ENCODE results near the gene MEGF9. TPM values are rescaled to one million over a fixed set of nuclear protein-coding genes. Genes with fewer than 3 reads are reported as not detected.

The MEGF9 gene
- total RNA-seq, 1 experiment from 2014 or later: 8.3 TPM

- Histone ChIP-seq H3K27ac (ENCODE audit: low read depth, low read length) (no peak overlapping the region), H3K4me3 (replicated peaks in 1 of 2; ENCODE audit: low read depth in 1 of 2, low read length in 2 of 2) (no peak overlapping the region), H3K9ac (ENCODE audit: low read length) (no peak overlapping the region), H3K9me3 (ENCODE audit: control insufficient read depth in 1 of 2, insufficient read depth in 1 of 2, low read depth in 1 of 2, low read length in 2 of 2) (no peaks in the 10 kb centered on the region), H3K36me3 (ENCODE audit: control insufficient read depth in 1 of 2, insufficient read depth in 2 of 2, low read length in 2 of 2) (peaks cover 30 to 33% of the 10 kb centered on the region in 2 experiments; a peak in 3 of 4 replicates), H3K4me1 (ENCODE audit: control insufficient read depth in 1 of 2, insufficient read depth in 2 of 2, low read length in 2 of 2) (no peaks in the 10 kb centered on the region; a peak in 1 of 4 replicates), H4K20me1 (ENCODE audit: insufficient read depth) (no peaks in the 10 kb centered on the region), H3K9me2 (ENCODE audit: insufficient read depth) (no peaks in the 10 kb centered on the region), H3K4me2 (ENCODE audit: low read length) (no peak overlapping the region), H2AFZ (ENCODE audit: low read depth, low read length, poor library complexity, severe bottlenecking) (no peak overlapping the region), H3K79me2 (ENCODE audit: insufficient read depth, low read length) (peaks cover 48% of the 10 kb centered on the region), H3K27me3 (ENCODE audit: insufficient read depth, low read length) (no peaks in the 10 kb centered on the region)
- TF ChIP-seq SP1 (IDR thresholded peaks at IDR 0.05; ENCODE audit: low read depth) (no peak), JUND (IDR thresholded peaks at IDR 0.05) (no peak)
- TF ChIP-seq, protein P1, sequence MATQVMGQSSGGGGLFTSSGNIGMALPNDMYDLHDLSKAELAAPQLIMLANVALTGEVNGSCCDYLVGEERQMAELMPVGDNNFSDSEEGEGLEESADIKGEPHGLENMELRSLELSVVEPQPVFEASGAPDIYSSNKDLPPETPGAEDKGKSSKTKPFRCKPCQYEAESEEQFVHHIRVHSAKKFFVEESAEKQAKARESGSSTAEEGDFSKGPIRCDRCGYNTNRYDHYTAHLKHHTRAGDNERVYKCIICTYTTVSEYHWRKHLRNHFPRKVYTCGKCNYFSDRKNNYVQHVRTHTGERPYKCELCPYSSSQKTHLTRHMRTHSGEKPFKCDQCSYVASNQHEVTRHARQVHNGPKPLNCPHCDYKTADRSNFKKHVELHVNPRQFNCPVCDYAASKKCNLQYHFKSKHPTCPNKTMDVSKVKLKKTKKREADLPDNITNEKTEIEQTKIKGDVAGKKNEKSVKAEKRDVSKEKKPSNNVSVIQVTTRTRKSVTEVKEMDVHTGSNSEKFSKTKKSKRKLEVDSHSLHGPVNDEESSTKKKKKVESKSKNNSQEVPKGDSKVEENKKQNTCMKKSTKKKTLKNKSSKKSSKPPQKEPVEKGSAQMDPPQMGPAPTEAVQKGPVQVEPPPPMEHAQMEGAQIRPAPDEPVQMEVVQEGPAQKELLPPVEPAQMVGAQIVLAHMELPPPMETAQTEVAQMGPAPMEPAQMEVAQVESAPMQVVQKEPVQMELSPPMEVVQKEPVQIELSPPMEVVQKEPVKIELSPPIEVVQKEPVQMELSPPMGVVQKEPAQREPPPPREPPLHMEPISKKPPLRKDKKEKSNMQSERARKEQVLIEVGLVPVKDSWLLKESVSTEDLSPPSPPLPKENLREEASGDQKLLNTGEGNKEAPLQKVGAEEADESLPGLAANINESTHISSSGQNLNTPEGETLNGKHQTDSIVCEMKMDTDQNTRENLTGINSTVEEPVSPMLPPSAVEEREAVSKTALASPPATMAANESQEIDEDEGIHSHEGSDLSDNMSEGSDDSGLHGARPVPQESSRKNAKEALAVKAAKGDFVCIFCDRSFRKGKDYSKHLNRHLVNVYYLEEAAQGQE (IDR thresholded peaks at IDR 0.05; ENCODE audit: low read depth): no peak
- intact Hi-C loops (cut with micrococcal nuclease): no loop called here
- no peak for ATAC-seq
- ChIA-PET RAD21 (ENCODE audit: low non-redundant PET in 1 of 2, low total read pairs in 2 of 2, uncharacterized antibody in 2 of 2, unreplicated experiment in 2 of 2) (no interaction called here), POLR2A (no interaction called here), CTCF (no interaction called here)
- DNase-seq (ENCODE audit: low read depth, low spot score): no peak
- BruUV-seq (replicated peaks): no TSS peak
Observed at GRCh38 chr9:120567081-120567480, 147.2 kb downstream of the MEGF9 start.

GRCh38 chr9:120564589-120564988 lies 149.7 kb downstream of the MEGF9 start:
- Histone ChIP-seq H2AFZ (ENCODE audit: low read depth, low read length, poor library complexity, severe bottlenecking) (no peak overlapping the region), H3K79me2 (ENCODE audit: insufficient read depth, low read length) (peaks cover 64% of the 10 kb centered on the region), H3K4me2 (ENCODE audit: low read length) (no peak overlapping the region), H3K4me1 (ENCODE audit: control insufficient read depth in 1 of 2, insufficient read depth in 2 of 2, low read length in 2 of 2) (no peaks in the 10 kb centered on the region; a peak in 1 of 4 replicates), H3K27me3 (ENCODE audit: insufficient read depth, low read length) (no peaks in the 10 kb centered on the region), H3K36me3 (ENCODE audit: control insufficient read depth in 1 of 2, insufficient read depth in 2 of 2, low read length in 2 of 2) (peaks cover 20 to 27% of the 10 kb centered on the region in 2 experiments; a peak in 3 of 4 replicates), H4K20me1 (ENCODE audit: insufficient read depth) (no peaks in the 10 kb centered on the region), H3K9me3 (ENCODE audit: control insufficient read depth in 1 of 2, insufficient read depth in 1 of 2, low read depth in 1 of 2, low read length in 2 of 2) (no peaks in the 10 kb centered on the region), H3K27ac (ENCODE audit: low read depth, low read length) (no peak overlapping the region), H3K4me3 (replicated peaks in 1 of 2; ENCODE audit: low read depth in 1 of 2, low read length in 2 of 2) (no peak overlapping the region), H3K9me2 (ENCODE audit: insufficient read depth) (no peaks in the 10 kb centered on the region), H3K9ac (ENCODE audit: low read length) (no peak overlapping the region)
- ChIA-PET POLR2A (no interaction called here), CTCF (no interaction called here), RAD21 (ENCODE audit: low non-redundant PET in 1 of 2, low total read pairs in 2 of 2, uncharacterized antibody in 2 of 2, unreplicated experiment in 2 of 2) (no interaction called here)
- intact Hi-C loops (cut with micrococcal nuclease): no loop called here
- DNase-seq (ENCODE audit: low read depth, low spot score) (no peak), ATAC-seq (no peak)
- BruUV-seq (replicated peaks): no TSS peak
- TF ChIP-seq, protein P1 (IDR thresholded peaks at IDR 0.05; ENCODE audit: low read depth): no peak
- TF ChIP-seq EZH2 (IDR thresholded peaks at IDR 0.05): no peak
- no peak for TF ChIP-seq FOSL1 (IDR thresholded peaks at IDR 0.05; ENCODE audit: low read depth)
- no peak for TF ChIP-seq POLR2A (IDR thresholded peaks at IDR 0.05; ENCODE audit: borderline replicate concordance, extremely low read depth, insufficient read depth, insufficient read length)
- no peak for TF ChIP-seq SP1 (IDR thresholded peaks at IDR 0.05; ENCODE audit: low read depth)
- TF ChIP-seq POLR2AphosphoS5 (IDR thresholded peaks at IDR 0.05; ENCODE audit: low read depth, low read length): no peak
- TF ChIP-seq CTCF (IDR thresholded peaks at IDR 0.05 in 2 of 3, conservative IDR thresholded peaks at IDR 0.05 in 1 of 3; ENCODE audit: borderline replicate concordance in 1 of 3, insufficient read depth in 1 of 3, low read depth in 2 of 3, low read length in 2 of 3): no peak
- no peak for TF ChIP-seq EZH2phosphoT487 (IDR thresholded peaks at IDR 0.05; ENCODE audit: borderline replicate concordance)
- TF ChIP-seq, protein P2, sequence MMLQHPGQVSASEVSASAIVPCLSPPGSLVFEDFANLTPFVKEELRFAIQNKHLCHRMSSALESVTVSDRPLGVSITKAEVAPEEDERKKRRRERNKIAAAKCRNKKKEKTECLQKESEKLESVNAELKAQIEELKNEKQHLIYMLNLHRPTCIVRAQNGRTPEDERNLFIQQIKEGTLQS (IDR thresholded peaks at IDR 0.05): no peak
- TF ChIP-seq RAD21 (IDR thresholded peaks at IDR 0.05; ENCODE audit: low read depth): no peak
